ENCODE data around the gene MYLK4. TPM values are rescaled to one million over a fixed set of nuclear protein-coding genes. Genes with fewer than 3 reads are reported as not detected.

The MYLK4 gene
- total and polyA plus RNA-seq, 2 donors (not counting 3 experiments of a cell fraction or from before 2014, with no cell fraction given) = 0.41 to 0.62 TPM

- ChIA-PET POLR2A (interaction anchor here (0.6 kb wide), 1 partner anchor 1024 kb away, joined by 3 read pairs; no protein-coding TSS in a partner anchor), CTCF (interaction anchor here (1.7 kb wide), 1 partner anchor 9 kb away, joined by 3 read pairs; no protein-coding TSS in a partner anchor)
- dilution Hi-C loops (cut with MboI; ENCODE audit: extremely low pct_ligation_motif_present, low sequenced_read_pairs) (loop anchor here (10.0 to 25.0 kb wide), 2 partner anchors 529 to 1036 kb away; partner anchors contain the start of gene FOXC1), intact Hi-C loops (cut with micrococcal nuclease) (no loop called here)
- no peak for DNase-seq (ENCODE audit: low read depth, low spot score)
- Histone ChIP-seq H2AFZ (ENCODE audit: low read depth, low read length) (no peak overlapping the region), H3K36me3 (ENCODE audit: control insufficient read depth in 2 of 2, extremely low read depth in 1 of 2, insufficient read depth in 2 of 2, low read length in 2 of 2) (no peaks in the 10 kb centered on the region), H3K9ac (replicated peaks; ENCODE audit: extremely low read depth, insufficient read depth, low read length) (no peak overlapping the region), H3K4me3 (replicated peaks in 1 of 3; ENCODE audit: insufficient read depth in 1 of 3, low read depth in 1 of 3, low read length in 3 of 3) (no peak overlapping the region), H3K27ac (ENCODE audit: insufficient read depth, low read depth, low read length) (no peak overlapping the region), H3K9me3 (replicated peaks; ENCODE audit: control insufficient read depth, insufficient read depth, low read length) (no peaks in the 10 kb centered on the region), H3K27me3 (ENCODE audit: control insufficient read depth in 2 of 2, insufficient read depth in 2 of 2, low read length in 2 of 2) (peaks cover 0 to 14% of the 10 kb centered on the region in 2 experiments), H3K4me2 (ENCODE audit: insufficient read depth, low read length) (no peak overlapping the region), H3K4me1 (ENCODE audit: control insufficient read depth, extremely low read depth, insufficient read depth, low read length) (no peaks in the 10 kb centered on the region), H3K79me2 (ENCODE audit: control insufficient read depth, insufficient read depth, low read length) (no peaks in the 10 kb centered on the region), H3K9me1 (replicated peaks; ENCODE audit: control insufficient read depth, extremely low read depth, insufficient read depth, low read length) (no peaks in the 10 kb centered on the region), H4K20me1 (replicated peaks; ENCODE audit: control insufficient read depth, extremely low read depth, insufficient read depth, low read length) (no peaks in the 10 kb centered on the region)
- no TSS peak for BruUV-seq (replicated peaks)
- FAIRE-seq = no peak
- TF ChIP-seq MYC (IDR thresholded peaks at IDR 0.05; ENCODE audit: low read depth, low read length) = no peak
- TF ChIP-seq POLR2AphosphoS5 (IDR thresholded peaks at IDR 0.05; ENCODE audit: insufficient read depth, low read depth, low read length) = no peak
- TF ChIP-seq JUN (IDR thresholded peaks at IDR 0.05; ENCODE audit: borderline replicate concordance, insufficient read depth, insufficient read length, low read depth) = no peak
- TF ChIP-seq EZH2 (IDR thresholded peaks at IDR 0.05; ENCODE audit: borderline replicate concordance, low read depth, low read length, severe bottlenecking) = no peak
- no peak for TF ChIP-seq POLR2A (IDR thresholded peaks at IDR 0.05; ENCODE audit: low read depth, low read length)
- no peak for TF ChIP-seq GATA2 (IDR thresholded peaks at IDR 0.05; ENCODE audit: insufficient read depth, insufficient read length, low read depth, low read length)
- TF ChIP-seq, protein P1, sequence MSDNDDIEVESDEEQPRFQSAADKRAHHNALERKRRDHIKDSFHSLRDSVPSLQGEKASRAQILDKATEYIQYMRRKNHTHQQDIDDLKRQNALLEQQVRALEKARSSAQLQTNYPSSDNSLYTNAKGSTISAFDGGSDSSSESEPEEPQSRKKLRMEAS (IDR thresholded peaks at IDR 0.05; ENCODE audit: insufficient read depth, insufficient read length) = no peak
- TF ChIP-seq FOS (IDR thresholded peaks at IDR 0.05; ENCODE audit: borderline replicate concordance, insufficient read depth, low read length) = no peak
- TF ChIP-seq, protein P2, sequence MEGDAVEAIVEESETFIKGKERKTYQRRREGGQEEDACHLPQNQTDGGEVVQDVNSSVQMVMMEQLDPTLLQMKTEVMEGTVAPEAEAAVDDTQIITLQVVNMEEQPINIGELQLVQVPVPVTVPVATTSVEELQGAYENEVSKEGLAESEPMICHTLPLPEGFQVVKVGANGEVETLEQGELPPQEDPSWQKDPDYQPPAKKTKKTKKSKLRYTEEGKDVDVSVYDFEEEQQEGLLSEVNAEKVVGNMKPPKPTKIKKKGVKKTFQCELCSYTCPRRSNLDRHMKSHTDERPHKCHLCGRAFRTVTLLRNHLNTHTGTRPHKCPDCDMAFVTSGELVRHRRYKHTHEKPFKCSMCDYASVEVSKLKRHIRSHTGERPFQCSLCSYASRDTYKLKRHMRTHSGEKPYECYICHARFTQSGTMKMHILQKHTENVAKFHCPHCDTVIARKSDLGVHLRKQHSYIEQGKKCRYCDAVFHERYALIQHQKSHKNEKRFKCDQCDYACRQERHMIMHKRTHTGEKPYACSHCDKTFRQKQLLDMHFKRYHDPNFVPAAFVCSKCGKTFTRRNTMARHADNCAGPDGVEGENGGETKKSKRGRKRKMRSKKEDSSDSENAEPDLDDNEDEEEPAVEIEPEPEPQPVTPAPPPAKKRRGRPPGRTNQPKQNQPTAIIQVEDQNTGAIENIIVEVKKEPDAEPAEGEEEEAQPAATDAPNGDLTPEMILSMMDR (IDR thresholded peaks at IDR 0.05; ENCODE audit: extremely low read depth in 1 of 2, insufficient read depth in 1 of 2, low read depth in 1 of 2, low read length in 2 of 2) = no peak
Observed at GRCh38 chr6:2641044-2641725, 109.5 kb downstream of the MYLK4 start.
